ENCODE data around the gene SRI.

SRI gene

DNA sequence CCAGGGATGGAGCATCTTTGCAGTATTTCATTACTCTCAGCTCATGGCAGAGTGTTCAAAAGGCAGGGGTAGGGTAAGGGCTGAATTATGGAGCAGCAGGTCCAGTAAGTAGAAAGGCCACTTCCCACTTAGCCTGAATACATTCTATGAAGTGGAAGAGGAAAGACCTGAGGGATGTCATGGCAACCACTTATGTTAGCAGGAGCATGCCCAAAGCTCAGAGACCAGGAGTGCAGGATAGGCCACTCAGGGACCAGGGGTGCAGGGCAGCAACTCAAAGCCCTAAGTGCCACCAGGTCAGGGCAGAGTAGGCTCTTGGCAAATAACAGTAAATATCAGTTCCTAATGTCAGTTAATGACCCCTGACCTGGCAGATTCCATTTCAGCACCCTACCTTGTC, 3.6 kb downstream of the SRI start:
- H3K4me3 ChIP-seq (replicated peaks; ENCODE audit: low read depth, low read length): no peak overlapping the region
- TF ChIP-seq, protein P1, sequence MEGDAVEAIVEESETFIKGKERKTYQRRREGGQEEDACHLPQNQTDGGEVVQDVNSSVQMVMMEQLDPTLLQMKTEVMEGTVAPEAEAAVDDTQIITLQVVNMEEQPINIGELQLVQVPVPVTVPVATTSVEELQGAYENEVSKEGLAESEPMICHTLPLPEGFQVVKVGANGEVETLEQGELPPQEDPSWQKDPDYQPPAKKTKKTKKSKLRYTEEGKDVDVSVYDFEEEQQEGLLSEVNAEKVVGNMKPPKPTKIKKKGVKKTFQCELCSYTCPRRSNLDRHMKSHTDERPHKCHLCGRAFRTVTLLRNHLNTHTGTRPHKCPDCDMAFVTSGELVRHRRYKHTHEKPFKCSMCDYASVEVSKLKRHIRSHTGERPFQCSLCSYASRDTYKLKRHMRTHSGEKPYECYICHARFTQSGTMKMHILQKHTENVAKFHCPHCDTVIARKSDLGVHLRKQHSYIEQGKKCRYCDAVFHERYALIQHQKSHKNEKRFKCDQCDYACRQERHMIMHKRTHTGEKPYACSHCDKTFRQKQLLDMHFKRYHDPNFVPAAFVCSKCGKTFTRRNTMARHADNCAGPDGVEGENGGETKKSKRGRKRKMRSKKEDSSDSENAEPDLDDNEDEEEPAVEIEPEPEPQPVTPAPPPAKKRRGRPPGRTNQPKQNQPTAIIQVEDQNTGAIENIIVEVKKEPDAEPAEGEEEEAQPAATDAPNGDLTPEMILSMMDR (IDR thresholded peaks at IDR 0.05; ENCODE audit: low read length, missing control alignments): no peak
- no peak for DNase-seq (ENCODE audit: low read depth)

DNA sequence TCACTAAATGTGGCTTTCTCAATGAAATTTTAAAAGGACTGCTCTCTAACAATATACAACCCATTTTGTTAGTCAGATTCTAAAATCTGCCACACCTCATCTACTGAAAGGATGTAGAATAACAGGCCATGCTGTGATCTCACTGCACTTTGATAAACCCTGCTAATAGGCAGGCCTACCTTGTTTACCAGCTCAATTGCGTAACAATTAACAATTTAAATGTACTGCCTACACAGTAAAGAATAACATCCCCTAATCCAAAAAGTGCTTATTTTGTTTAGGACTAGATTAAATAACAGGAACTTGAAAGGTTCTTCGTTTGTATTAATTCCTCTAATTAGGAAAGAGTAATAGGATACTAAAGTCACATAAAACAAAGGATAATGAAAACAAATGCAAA, 4.5 kb downstream of the SRI start:
- H3K4me3 ChIP-seq (replicated peaks; ENCODE audit: low read depth, low read length): no peak overlapping the region
- TF ChIP-seq, protein P1 (IDR thresholded peaks at IDR 0.05; ENCODE audit: low read length, missing control alignments): no peak
- no peak for DNase-seq (ENCODE audit: low read depth)

- H3K4me3 ChIP-seq (replicated peaks; ENCODE audit: low read depth, low read length): no peak overlapping the region
- DNase-seq (ENCODE audit: low read depth): no peak
- TF ChIP-seq, protein P1 (IDR thresholded peaks at IDR 0.05; ENCODE audit: low read length, missing control alignments): no peak
Measured at GRCh38 chr7:88214456-88214855, 5.4 kb downstream of the SRI start.

DNA sequence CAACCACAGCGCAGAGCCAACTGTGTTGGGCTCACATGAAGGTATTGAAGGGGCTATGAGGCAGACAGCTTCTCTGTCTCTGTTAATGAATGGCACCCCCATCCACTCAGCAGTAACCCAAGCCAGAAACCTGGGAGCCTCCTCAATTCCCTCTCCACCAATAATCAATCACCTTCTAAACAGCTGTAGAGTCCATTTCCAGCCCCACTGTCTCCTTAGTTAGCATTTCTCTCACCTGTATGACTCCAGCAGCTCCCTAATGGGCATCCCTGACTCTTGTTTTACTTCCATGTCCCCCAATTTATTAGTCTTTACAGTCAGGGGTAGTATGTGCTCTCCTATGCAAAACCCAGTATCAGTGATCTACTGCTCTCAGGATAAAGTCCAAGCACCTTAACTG, 6.9 kb downstream of the SRI start:
- no peak for DNase-seq (ENCODE audit: low read depth)
- TF ChIP-seq, protein P1 (IDR thresholded peaks at IDR 0.05; ENCODE audit: low read length, missing control alignments): no peak
- H3K4me3 ChIP-seq (replicated peaks; ENCODE audit: low read depth, low read length): no peak overlapping the region

- no peak for DNase-seq (ENCODE audit: low read depth)
- TF ChIP-seq, protein P1 (IDR thresholded peaks at IDR 0.05; ENCODE audit: low read length, missing control alignments): no peak
- H3K4me3 ChIP-seq (replicated peaks; ENCODE audit: low read depth, low read length): no peak overlapping the region
Measured at GRCh38 chr7:88208521-88208920, 11.3 kb downstream of the SRI start.

DNA sequence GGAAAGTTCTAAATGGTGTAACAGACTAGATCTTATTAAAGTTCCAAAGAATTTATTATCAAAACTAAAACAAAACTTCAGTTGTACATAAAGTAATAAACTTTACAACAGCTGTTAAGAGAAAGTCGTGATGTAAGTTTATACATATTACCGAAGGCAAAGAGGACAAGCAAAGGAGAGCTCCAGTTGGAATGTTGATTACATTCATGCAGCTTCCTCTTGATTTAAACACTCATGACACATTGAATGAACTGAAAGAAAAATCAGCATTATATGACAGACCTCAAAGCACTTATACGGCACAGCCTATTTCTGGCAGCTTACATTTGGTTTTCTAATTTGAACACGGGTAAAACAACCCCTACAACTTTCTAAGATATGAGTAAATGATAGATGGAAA, 13.6 kb downstream of the SRI start:
- H3K4me3 ChIP-seq (replicated peaks; ENCODE audit: low read depth, low read length): no peak overlapping the region
- no peak for DNase-seq (ENCODE audit: low read depth)
- TF ChIP-seq, protein P1 (IDR thresholded peaks at IDR 0.05; ENCODE audit: low read length, missing control alignments): no peak

DNA sequence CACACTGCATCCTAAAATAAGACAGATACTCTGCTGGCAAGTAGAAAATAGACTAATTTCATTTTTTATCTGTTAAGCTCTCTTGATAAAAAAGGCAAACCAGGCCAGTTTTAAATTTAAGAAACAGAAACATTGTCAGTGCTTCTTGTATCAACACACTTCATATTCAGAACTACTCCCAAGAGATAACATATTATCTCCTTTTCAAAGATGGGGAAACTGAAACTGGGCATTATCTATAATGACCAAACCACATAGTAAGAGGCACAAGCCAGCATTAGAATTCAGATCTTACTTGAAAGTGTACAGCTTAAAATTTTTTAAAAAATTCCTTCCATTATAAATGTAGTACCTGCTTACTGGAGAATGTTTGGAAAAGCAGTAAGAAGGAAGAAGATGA, 14.7 kb downstream of the SRI start:
- TF ChIP-seq, protein P1 (IDR thresholded peaks at IDR 0.05; ENCODE audit: low read length, missing control alignments): no peak
- no peak for DNase-seq (ENCODE audit: low read depth)
- no peak overlapping the region for H3K4me3 ChIP-seq (replicated peaks; ENCODE audit: low read depth, low read length)

Data from fibroblast of pulmonary artery (primary cell).